Renal cortex interstitium (tissue), 11 donors: ENCODE measurements around the gene TNNI2. TPM values are rescaled to one million over a fixed set of nuclear protein-coding genes. Genes with fewer than 3 reads are reported as not detected.

Experiments used
- DNase-seq, 11 donors: peaks; one replicate each; pipeline ENCODE4 v3.0.0-alpha.2; 2013; ENCODE audit warnings: low read depth in 9 of 11, low spot score in 4 of 11; ENCODE audit errors: extremely low read depth in 1 of 11
- polyA plus RNA-seq, 3 donors: library from polyadenylated mRNA; unstranded; fragments of 120-200 nt; gene quantifications; one replicate each; pipeline ENCODE4 v1.2.1, GENCODE V29; 2013; ENCODE audit not compliant: insufficient read length in 3 of 3

Gene TNNI2
- polyA plus RNA-seq, 3 donors = 0.45 to 6.1 (median 0.53) TPM

DNA sequence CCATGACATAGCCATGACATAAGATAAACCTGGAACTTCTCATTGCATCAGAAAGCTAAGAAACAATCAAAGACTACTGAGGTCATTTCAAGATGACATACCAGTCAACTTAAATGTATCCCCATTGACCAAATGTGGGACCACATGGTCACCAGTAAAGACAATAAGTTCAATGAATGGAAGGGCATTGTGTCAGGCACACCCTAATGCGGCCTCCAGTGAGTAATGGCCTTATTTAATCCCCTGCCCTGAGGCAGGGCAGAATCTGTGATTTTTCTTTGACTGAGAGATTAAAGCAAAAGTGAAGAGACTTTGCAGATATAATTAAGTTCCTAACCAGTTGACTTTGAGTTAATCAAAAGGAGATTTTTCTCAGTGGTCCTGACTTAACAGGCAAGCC is 21.3 kb upstream of the TNNI2 start:
- DNase-seq = no peak

DNA sequence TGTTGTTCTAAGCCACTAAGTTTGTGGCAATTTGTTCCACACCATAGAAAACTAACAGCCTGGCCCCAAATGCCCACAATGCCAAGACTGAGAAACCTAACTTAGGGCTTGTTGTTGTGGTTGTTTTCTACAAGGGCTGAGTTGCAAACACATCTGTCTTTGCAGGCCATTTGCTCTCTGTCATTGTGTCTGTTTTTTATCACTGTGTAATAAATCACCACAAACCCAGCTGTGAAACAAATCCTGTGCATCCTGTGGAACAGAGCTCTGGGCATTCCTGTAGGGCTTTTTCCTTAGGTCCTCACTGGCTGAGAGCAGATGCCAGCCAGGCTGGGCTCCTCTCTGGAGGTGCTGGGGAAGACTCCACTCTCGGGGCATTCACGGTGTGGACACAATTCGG is 19.7 kb upstream of the TNNI2 start:
- DNase-seq = no peak

- DNase-seq = no peak
Observed at GRCh38 chr11:1820463-1821325, 18.1 kb upstream of the TNNI2 start.

DNA sequence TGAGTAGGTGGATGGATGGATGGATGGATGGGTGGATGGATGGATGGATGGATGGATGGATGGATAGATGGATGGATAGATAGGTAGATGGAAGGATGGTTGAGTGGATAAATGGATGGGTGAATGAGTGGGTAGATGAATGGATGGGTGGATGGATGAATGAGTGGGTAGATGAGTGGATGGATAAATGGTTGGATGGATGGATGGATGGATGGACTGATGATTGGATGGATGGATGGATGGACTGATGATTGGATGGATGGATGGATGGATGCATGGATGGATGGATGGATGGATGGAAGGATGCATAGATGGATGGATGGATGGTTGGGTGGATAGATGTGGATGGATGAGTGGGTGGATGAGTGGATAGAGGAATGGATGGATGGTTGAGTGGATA is 17.2 kb upstream of the TNNI2 start:
- DNase-seq = no peak

GRCh38 chr11:1822648-1823375 is 16.0 kb upstream of the TNNI2 start:
- no peak for DNase-seq

GRCh38 chr11:1823376-1824220 is 15.2 kb upstream of the TNNI2 start:
- no peak for DNase-seq

DNA sequence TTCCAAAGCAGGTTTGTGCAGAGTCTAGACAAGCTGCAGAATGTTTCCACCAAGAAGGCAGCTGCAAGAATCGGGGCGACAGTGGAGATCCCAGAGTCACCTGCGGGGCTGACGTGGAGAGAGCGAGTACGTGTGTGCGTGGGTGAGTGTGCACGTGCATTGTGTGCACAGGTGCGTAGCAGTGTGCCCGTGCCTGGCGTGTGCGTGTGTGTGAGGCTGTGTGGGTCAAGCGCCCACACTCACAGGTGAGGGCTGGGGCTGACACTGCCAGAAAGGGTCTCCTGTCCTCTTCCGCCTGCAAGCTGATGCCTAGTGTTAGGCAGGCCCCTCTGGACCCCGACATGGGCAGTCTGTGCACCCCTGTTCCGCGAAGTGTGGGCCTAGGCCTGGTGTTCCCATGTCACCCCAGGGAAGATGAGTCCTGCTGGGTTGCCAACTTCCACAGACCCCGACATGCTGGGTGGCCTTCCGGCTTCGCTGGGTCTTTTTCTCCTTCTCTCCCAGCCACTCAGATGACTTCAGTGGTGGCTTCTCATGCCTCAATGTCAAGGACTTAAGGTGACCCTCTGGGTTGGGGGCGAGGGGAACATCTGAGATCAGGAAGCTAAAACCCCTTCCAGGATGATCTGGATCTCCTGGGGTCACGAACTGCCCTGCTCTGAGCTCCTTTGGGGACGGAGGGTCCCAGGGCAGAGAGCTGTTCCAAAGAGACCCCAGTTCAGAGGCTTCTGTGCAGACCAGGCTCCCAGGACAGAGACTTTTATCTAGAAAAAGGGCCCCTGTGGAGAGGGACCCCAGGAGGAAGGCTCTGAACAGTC is 14.4 kb upstream of the TNNI2 start:
- DNase-seq = no peak

GRCh38 chr11:1825039-1825740 is 13.6 kb upstream of the TNNI2 start:
- no peak for DNase-seq

GRCh38 chr11:1825785-1826451 is 12.9 kb upstream of the TNNI2 start:
- DNase-seq = no peak

DNA sequence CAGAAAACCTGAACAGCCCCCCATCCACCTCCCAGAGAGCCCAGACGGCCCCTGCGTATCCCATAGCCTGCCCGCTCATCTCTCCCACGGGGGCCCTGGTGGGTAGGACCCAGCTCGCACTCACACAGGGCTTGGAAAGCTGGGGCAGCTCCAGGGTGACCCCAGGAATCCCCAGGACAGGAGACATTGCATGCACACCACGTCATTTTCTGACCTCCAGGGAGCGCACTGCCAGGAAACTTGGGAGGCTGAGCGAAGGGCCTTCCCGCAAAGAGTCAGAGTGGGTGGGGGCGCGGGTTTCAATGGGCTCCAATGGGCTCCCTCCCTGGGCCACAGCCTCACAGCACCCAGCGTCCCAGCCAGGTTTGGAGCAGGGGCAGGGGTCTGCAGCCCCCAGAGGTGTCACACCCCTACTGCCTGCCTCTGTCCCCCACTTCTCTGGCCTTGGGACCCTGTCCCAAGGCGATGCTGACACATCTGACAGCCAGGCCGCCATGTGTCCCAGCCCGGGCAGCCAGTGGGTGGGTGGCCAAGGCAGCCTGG is 12.2 kb upstream of the TNNI2 start:
- DNase-seq = no peak

GRCh38 chr11:1827095-1827813 is 11.5 kb upstream of the TNNI2 start:
- peak in 2 of 11 donors; percentile 45 to 58 for DNase-seq

DNA sequence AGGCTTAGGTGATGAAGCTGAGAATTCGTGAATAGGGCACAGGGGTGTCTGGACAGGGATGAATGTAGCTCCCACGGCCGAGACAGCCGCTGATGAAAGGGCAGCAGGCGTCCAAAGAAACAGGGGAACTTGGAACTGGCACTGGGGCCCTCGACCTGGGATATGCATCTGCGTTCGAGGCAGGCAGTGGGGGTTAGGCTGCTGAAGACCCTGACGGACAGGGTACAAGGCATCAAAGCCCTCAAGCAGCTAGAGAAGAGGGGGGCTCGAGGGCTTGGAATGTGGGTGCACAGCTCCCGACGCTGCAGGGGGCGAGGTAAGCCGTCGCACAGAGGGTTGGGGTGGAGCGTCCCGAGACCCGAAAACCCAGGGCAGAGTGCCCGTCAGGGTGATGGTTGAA is 10.8 kb upstream of the TNNI2 start:
- no peak for DNase-seq

- no peak for DNase-seq
Observed at GRCh38 chr11:1828542-1828941, 10.2 kb upstream of the TNNI2 start.

- no peak for DNase-seq
Observed at GRCh38 chr11:1829039-1829820, 9.6 kb upstream of the TNNI2 start.

DNA sequence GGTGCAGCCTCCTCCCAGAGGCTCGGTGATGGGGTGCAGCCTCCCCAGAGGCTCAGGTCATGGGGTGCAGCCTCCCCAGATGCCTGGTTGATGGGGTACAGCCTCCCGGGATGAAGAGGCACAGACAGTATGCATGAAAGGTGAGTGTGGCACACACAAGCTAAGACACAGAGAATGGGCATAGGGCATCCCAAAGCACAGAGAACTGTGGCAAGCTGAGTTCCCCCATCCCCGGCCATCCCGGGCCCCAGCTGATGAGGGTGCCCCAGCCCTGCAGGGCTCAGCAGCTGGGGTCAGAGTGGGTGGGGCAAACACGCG is 8.8 kb upstream of the TNNI2 start:
- no peak for DNase-seq
